Upper lobe of left lung (tissue), 4 donors: ENCODE results near the gene STX8.

Experiments used
- CTCF ChIP-seq, 6 experiments: fragments of 450-650 bp in 4 of 6; fragments of 200-600 bp in 2 of 6; sonication (generic) in 2 of 6; IDR thresholded peaks; one replicate each; pipeline ENCODE4 v1.5.1; 2016 to 2019; ENCODE audit warnings: antibody characterized with exemption in 6 of 6
- POLR2A ChIP-seq, 4 donors: fragments of 450-650 bp; IDR thresholded peaks; one replicate each; pipeline ENCODE4 v1.5.1; 2016 to 2017; ENCODE audit warnings: antibody characterized with exemption in 4 of 4, mild to moderate bottlenecking in 2 of 4
- POLR2AphosphoS5 ChIP-seq, 2 donors: sonication (generic); formaldehyde crosslinking; IDR thresholded peaks; one replicate each; pipeline ENCODE4 v1.5.1; 2017; ENCODE audit warnings: antibody characterized with exemption in 2 of 2

GRCh38 chr17:9529033-9529700 lies 46.5 kb downstream of the STX8 start:
- TF ChIP-seq CTCF (IDR thresholded peaks at IDR 0.05) (peak in 2 of 6 experiments; percentile 10 to 17), POLR2A (IDR thresholded peaks at IDR 0.05) (no peak), POLR2AphosphoS5 (IDR thresholded peaks at IDR 0.05) (no peak)
